HL-60 (cell line): ENCODE measurements around the gene GABBR2.

Source experiments
- DNase-seq, 2 experiments: peaks; one replicate each; pipeline ENCODE4 v3.0.0-alpha.2; 2010 to 2020; ENCODE audit warnings: low read depth in 1 of 2, low spot score in 1 of 2
- H3K27ac ChIP-seq: fragments of 250-450 bp; sonication (Bioruptor Pico); replicated peaks from 2 replicates; pipeline ENCODE4 v1.5.1; 2020; ENCODE audit warnings: mild to moderate bottlenecking, moderate library complexity
- H3K27me3 ChIP-seq: fragments of 250-450 bp; sonication (Bioruptor Pico); 2 replicates; pipeline ENCODE4 v1.5.1; 2021; ENCODE audit warnings: mild to moderate bottlenecking, moderate library complexity; ENCODE audit not compliant: insufficient read depth, poor library complexity, severe bottlenecking
- H3K4me3 ChIP-seq: replicated peaks from 2 replicates; pipeline ENCODE4 v1.5.1; 2011; ENCODE audit warnings: mild to moderate bottlenecking, control low read depth, low read length; ENCODE audit not compliant: insufficient read depth
- GABPA ChIP-seq: IDR thresholded peaks from 2 replicates; pipeline ENCODE4 v1.6.1; 2012; ENCODE audit warnings: low read depth
- POLR2AphosphoS5 ChIP-seq: IDR thresholded peaks from 2 replicates; pipeline ENCODE4 v1.6.1; 2012; ENCODE audit warnings: low read depth
- SPI1 ChIP-seq: IDR thresholded peaks from 2 replicates; pipeline ENCODE4 v1.6.1; 2012; ENCODE audit warnings: low read depth, mild to moderate bottlenecking, borderline replicate concordance
- TF ChIP-seq, protein P1 (sequence below): IDR thresholded peaks from one replicate; pipeline ENCODE4 v1.5.1; 2011; ENCODE audit warnings: low read length, control low read depth, inconsistent platforms; ENCODE audit not compliant: insufficient read depth
- TF ChIP-seq, protein P2 (sequence below): IDR thresholded peaks from 2 replicates; pipeline ENCODE4 v1.6.1; 2012; ENCODE audit warnings: low read depth; ENCODE audit not compliant: insufficient replicate concordance

The GABBR2 gene

GRCh38 chr9:98345011-98345410, 363.7 kb downstream of the GABBR2 start:
- TF ChIP-seq GABPA, result no peak
- TF ChIP-seq, protein P1, sequence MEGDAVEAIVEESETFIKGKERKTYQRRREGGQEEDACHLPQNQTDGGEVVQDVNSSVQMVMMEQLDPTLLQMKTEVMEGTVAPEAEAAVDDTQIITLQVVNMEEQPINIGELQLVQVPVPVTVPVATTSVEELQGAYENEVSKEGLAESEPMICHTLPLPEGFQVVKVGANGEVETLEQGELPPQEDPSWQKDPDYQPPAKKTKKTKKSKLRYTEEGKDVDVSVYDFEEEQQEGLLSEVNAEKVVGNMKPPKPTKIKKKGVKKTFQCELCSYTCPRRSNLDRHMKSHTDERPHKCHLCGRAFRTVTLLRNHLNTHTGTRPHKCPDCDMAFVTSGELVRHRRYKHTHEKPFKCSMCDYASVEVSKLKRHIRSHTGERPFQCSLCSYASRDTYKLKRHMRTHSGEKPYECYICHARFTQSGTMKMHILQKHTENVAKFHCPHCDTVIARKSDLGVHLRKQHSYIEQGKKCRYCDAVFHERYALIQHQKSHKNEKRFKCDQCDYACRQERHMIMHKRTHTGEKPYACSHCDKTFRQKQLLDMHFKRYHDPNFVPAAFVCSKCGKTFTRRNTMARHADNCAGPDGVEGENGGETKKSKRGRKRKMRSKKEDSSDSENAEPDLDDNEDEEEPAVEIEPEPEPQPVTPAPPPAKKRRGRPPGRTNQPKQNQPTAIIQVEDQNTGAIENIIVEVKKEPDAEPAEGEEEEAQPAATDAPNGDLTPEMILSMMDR, result no peak
- TF ChIP-seq POLR2AphosphoS5, result no peak
- no peak for TF ChIP-seq SPI1
- TF ChIP-seq, protein P2, sequence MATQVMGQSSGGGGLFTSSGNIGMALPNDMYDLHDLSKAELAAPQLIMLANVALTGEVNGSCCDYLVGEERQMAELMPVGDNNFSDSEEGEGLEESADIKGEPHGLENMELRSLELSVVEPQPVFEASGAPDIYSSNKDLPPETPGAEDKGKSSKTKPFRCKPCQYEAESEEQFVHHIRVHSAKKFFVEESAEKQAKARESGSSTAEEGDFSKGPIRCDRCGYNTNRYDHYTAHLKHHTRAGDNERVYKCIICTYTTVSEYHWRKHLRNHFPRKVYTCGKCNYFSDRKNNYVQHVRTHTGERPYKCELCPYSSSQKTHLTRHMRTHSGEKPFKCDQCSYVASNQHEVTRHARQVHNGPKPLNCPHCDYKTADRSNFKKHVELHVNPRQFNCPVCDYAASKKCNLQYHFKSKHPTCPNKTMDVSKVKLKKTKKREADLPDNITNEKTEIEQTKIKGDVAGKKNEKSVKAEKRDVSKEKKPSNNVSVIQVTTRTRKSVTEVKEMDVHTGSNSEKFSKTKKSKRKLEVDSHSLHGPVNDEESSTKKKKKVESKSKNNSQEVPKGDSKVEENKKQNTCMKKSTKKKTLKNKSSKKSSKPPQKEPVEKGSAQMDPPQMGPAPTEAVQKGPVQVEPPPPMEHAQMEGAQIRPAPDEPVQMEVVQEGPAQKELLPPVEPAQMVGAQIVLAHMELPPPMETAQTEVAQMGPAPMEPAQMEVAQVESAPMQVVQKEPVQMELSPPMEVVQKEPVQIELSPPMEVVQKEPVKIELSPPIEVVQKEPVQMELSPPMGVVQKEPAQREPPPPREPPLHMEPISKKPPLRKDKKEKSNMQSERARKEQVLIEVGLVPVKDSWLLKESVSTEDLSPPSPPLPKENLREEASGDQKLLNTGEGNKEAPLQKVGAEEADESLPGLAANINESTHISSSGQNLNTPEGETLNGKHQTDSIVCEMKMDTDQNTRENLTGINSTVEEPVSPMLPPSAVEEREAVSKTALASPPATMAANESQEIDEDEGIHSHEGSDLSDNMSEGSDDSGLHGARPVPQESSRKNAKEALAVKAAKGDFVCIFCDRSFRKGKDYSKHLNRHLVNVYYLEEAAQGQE, result no peak
- Histone ChIP-seq H3K27me3 (peaks cover 21% of the 10 kb centered on the region), H3K27ac (no peak overlapping the region), H3K4me3 (no peak overlapping the region)
- no peak for DNase-seq

- H3K27me3 ChIP-seq, result peaks cover 21% of the 10 kb centered on the region
- no peak for DNase-seq
- H3K27ac ChIP-seq, result no peak overlapping the region
- H3K4me3 ChIP-seq, result no peak overlapping the region
- TF ChIP-seq SPI1 (no peak), POLR2AphosphoS5 (no peak), GABPA (no peak)
- TF ChIP-seq, protein P2, result no peak
- TF ChIP-seq, protein P1, result no peak
Observed at GRCh38 chr9:98344581-98344980, 364.2 kb downstream of the GABBR2 start.

DNA sequence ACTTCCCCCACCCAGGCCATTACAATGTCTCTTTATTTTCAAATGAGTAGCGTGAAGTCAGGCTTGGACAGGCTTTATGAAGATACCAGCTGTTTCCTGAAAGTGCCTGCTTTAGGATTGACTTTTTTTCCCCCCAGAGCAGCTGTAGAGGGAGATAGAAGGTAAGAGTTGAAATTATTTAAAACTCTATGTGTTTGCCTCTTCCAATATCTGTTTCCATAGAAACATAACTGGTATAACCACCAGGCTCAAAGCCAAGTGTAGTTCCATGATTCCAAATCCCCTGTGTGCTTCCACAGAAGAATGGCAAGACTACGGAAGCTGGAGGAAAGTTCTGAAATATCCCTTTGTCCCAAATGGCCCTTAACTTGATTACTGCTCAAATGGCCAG, 365.9 kb downstream of the GABBR2 start:
- Histone ChIP-seq H3K4me3 (no peak overlapping the region), H3K27me3 (peaks cover 21% of the 10 kb centered on the region), H3K27ac (no peak overlapping the region)
- no peak for DNase-seq
- TF ChIP-seq GABPA (no peak), SPI1 (no peak), POLR2AphosphoS5 (no peak)
- TF ChIP-seq, protein P2, result no peak
- TF ChIP-seq, protein P1, result no peak
